ENCODE results near the gene CLDND2.

- TF ChIP-seq SP1 (IDR thresholded peaks at IDR 0.05) (no peak), ELF4 (IDR thresholded peaks at IDR 0.05) (no peak), HDGF (IDR thresholded peaks at IDR 0.05; ENCODE audit: borderline replicate concordance) (no peak), BHLHE40 (IDR thresholded peaks at IDR 0.05; ENCODE audit: borderline replicate concordance) (no peak), SUZ12 (IDR thresholded peaks at IDR 0.05) (no peak), ZNF384 (IDR thresholded peaks at IDR 0.05) (no peak)
Observed at GRCh38 chr19:51389143-51389542, 20.3 kb upstream of the CLDND2 start.
